ENCODE measurements around the gene RAD50.
A peak's percentile ranks its signal among the peaks of the same experiment; 100 is the strongest.

Gene RAD50

GRCh38 chr5:132656774-132657355 lies 100.1 kb downstream of the RAD50 start:
- WGBS (ENCODE audit: extremely low coverage, insufficient coverage, insufficient read length) = no CpG with 5 or more reads among the region's 12 CpGs
- no peak overlapping the region for H2BK12ac ChIP-seq (ENCODE audit: low read length)
- H4K8ac ChIP-seq (ENCODE audit: low read depth, low read length) = no peak overlapping the region
- no peak for DNase-seq
- H3K4me1 ChIP-seq (ENCODE audit: control insufficient read depth in 1 of 2, insufficient read depth in 2 of 2, low read length in 2 of 2) = peaks cover 6 to 12% of the 10 kb centered on the region in 2 experiments
- H3K4me2 ChIP-seq (ENCODE audit: low read length) = peak overlapping the region; percentile 89
- peaks cover 19% of the 10 kb centered on the region for H3K27me3 ChIP-seq (ENCODE audit: insufficient read depth, low read length)
- H3K9me3 ChIP-seq (ENCODE audit: insufficient read depth, low read depth, low read length) = peaks cover 5% of the 10 kb centered on the region
- no peak overlapping the region for H3K18ac ChIP-seq (ENCODE audit: low read length)
- no peak overlapping the region for H4K91ac ChIP-seq (ENCODE audit: low read depth, low read length)
- H3K27ac ChIP-seq (ENCODE audit: low read depth, low read length) = no peak overlapping the region
- H3K36me3 ChIP-seq (ENCODE audit: control insufficient read depth in 1 of 2, insufficient read depth in 2 of 2, low read length in 2 of 2) = no peaks in the 10 kb centered on the region
- no peak overlapping the region for H3K23ac ChIP-seq (ENCODE audit: low read length)
- H4K12ac ChIP-seq (ENCODE audit: low read depth, low read length) = no peak overlapping the region
- H3K79me1 ChIP-seq (ENCODE audit: low read length) = no peaks in the 10 kb centered on the region
- H3K9ac ChIP-seq (ENCODE audit: low read length) = no peak overlapping the region
- no peak overlapping the region for H3K4me3 ChIP-seq (ENCODE audit: low read depth, low read length)
- H3K14ac ChIP-seq (ENCODE audit: low read length) = no peak overlapping the region
- H2AFZ ChIP-seq (ENCODE audit: insufficient read depth, low read length, poor library complexity) = no peak overlapping the region
- no peak overlapping the region for H3K4ac ChIP-seq (ENCODE audit: low read depth, low read length)
- H3K79me2 ChIP-seq (ENCODE audit: control insufficient read depth, insufficient read depth, low read length, poor library complexity) = no peaks in the 10 kb centered on the region
- no peak overlapping the region for H2BK120ac ChIP-seq (ENCODE audit: insufficient read depth, low read length, poor library complexity)
- H2AK5ac ChIP-seq (ENCODE audit: low read length) = no peak overlapping the region
- no peak overlapping the region for H2BK5ac ChIP-seq (ENCODE audit: low read depth, low read length, poor library complexity)

GRCh38 chr5:132657676-132658380 lies 101.1 kb downstream of the RAD50 start, which contains the start of gene IL13:
Gene IL13, plus strand, starts transcription at chr5:132658173. Its CDS starts 14 bp downstream, at chr5:132658187.
- Histone ChIP-seq H3K4ac (ENCODE audit: low read depth, low read length) (no peak within 1 kb of the TSS), H3K27me3 (ENCODE audit: insufficient read depth, low read length) (peaks cover 19% of the 10 kb centered on the region)

GRCh38 chr5:132658381-132659302 lies 101.9 kb downstream of the RAD50 start:
- Histone ChIP-seq H4K12ac (ENCODE audit: low read depth, low read length) (no peak overlapping the region), H3K79me2 (ENCODE audit: control insufficient read depth, insufficient read depth, low read length, poor library complexity) (no peaks in the 10 kb centered on the region), H3K4me1 (ENCODE audit: control insufficient read depth in 1 of 2, insufficient read depth in 2 of 2, low read length in 2 of 2) (peaks cover 6 to 12% of the 10 kb centered on the region in 2 experiments), H2AK5ac (ENCODE audit: low read length) (no peak overlapping the region), H3K27me3 (ENCODE audit: insufficient read depth, low read length) (peaks cover 19% of the 10 kb centered on the region), H4K91ac (ENCODE audit: low read depth, low read length) (no peak overlapping the region), H3K27ac (ENCODE audit: low read depth, low read length) (no peak overlapping the region), H3K4me2 (ENCODE audit: low read length) (no peak overlapping the region), H2BK120ac (ENCODE audit: insufficient read depth, low read length, poor library complexity) (no peak overlapping the region), H3K9ac (ENCODE audit: low read length) (no peak overlapping the region), H3K18ac (ENCODE audit: low read length) (no peak overlapping the region), H3K9me3 (ENCODE audit: insufficient read depth, low read depth, low read length) (peaks cover 5% of the 10 kb centered on the region), H3K4ac (ENCODE audit: low read depth, low read length) (no peak overlapping the region), H3K79me1 (ENCODE audit: low read length) (no peaks in the 10 kb centered on the region), H2AFZ (ENCODE audit: insufficient read depth, low read length, poor library complexity) (no peak overlapping the region), H3K4me3 (ENCODE audit: low read depth, low read length) (no peak overlapping the region), H4K8ac (ENCODE audit: low read depth, low read length) (no peak overlapping the region), H3K14ac (ENCODE audit: low read length) (no peak overlapping the region), H2BK12ac (ENCODE audit: low read length) (no peak overlapping the region), H3K23ac (ENCODE audit: low read length) (no peak overlapping the region), H3K36me3 (ENCODE audit: control insufficient read depth in 1 of 2, insufficient read depth in 2 of 2, low read length in 2 of 2) (no peaks in the 10 kb centered on the region), H2BK5ac (ENCODE audit: low read depth, low read length, poor library complexity) (no peak overlapping the region)
- no peak for DNase-seq
- WGBS (ENCODE audit: extremely low coverage, insufficient coverage, insufficient read length) = no CpG with 5 or more reads among the region's 9 CpGs

More at GRCh38 chr5:132657676-132658380, 101.1 kb downstream of the RAD50 start, which contains the start of gene IL13:
- H3K4me1 ChIP-seq (ENCODE audit: control insufficient read depth in 1 of 2, insufficient read depth in 2 of 2, low read length in 2 of 2) = peaks cover 6 to 12% of the 10 kb centered on the region in 2 experiments
- no peak for DNase-seq
- no peak within 1 kb of the TSS for H4K8ac ChIP-seq (ENCODE audit: low read depth, low read length)
- H3K79me2 ChIP-seq (ENCODE audit: control insufficient read depth, insufficient read depth, low read length, poor library complexity) = no peaks in the 10 kb centered on the region
- H3K4me2 ChIP-seq (ENCODE audit: low read length) = no peak within 1 kb of the TSS
- no peak within 1 kb of the TSS for H3K18ac ChIP-seq (ENCODE audit: low read length)
- H2BK12ac ChIP-seq (ENCODE audit: low read length) = no peak within 1 kb of the TSS
- H3K4me3 ChIP-seq (ENCODE audit: low read depth, low read length) = no peak within 1 kb of the TSS
- H3K27ac ChIP-seq (ENCODE audit: low read depth, low read length) = no peak within 1 kb of the TSS
- H4K91ac ChIP-seq (ENCODE audit: low read depth, low read length) = no peak within 1 kb of the TSS
- H3K9me3 ChIP-seq (ENCODE audit: insufficient read depth, low read depth, low read length) = peaks cover 5% of the 10 kb centered on the region
- H4K12ac ChIP-seq (ENCODE audit: low read depth, low read length) = no peak within 1 kb of the TSS
- H3K79me1 ChIP-seq (ENCODE audit: low read length) = no peaks in the 10 kb centered on the region
- no peak within 1 kb of the TSS for H3K14ac ChIP-seq (ENCODE audit: low read length)
- no peak within 1 kb of the TSS for H2BK5ac ChIP-seq (ENCODE audit: low read depth, low read length, poor library complexity)
- H3K23ac ChIP-seq (ENCODE audit: low read length) = no peak within 1 kb of the TSS
- H2AK5ac ChIP-seq (ENCODE audit: low read length) = no peak within 1 kb of the TSS
- no peaks in the 10 kb centered on the region for H3K36me3 ChIP-seq (ENCODE audit: control insufficient read depth in 1 of 2, insufficient read depth in 2 of 2, low read length in 2 of 2)
- WGBS (ENCODE audit: extremely low coverage, insufficient coverage, insufficient read length) = no CpG with 5 or more reads among the region's 12 CpGs
- H2AFZ ChIP-seq (ENCODE audit: insufficient read depth, low read length, poor library complexity) = no peak within 1 kb of the TSS
- no peak within 1 kb of the TSS for H2BK120ac ChIP-seq (ENCODE audit: insufficient read depth, low read length, poor library complexity)
- H3K9ac ChIP-seq (ENCODE audit: low read length) = no peak within 1 kb of the TSS
